Measurements from ENCODE around the gene PKP4.

PKP4 gene

GRCh38 chr2:158497486-158497885, 40.7 kb downstream of the PKP4 start:
- no peak for DNase-seq
- Histone ChIP-seq H3K27me3 (no peaks in the 10 kb centered on the region), H3K9me3 (no peaks in the 10 kb centered on the region), H3K4me1 (no peaks in the 10 kb centered on the region), H3K4me3 (ENCODE audit: low read depth, low read length) (no peak overlapping the region), H3K36me3 (no peaks in the 10 kb centered on the region)
- no peak for TF ChIP-seq CTCF (IDR thresholded peaks at IDR 0.05; ENCODE audit: low read depth, low read length)

- no peak overlapping the region for H3K4me3 ChIP-seq (ENCODE audit: low read depth, low read length)
- TF ChIP-seq CTCF (IDR thresholded peaks at IDR 0.05; ENCODE audit: low read depth, low read length), result no peak
- no peak for DNase-seq
- H3K36me3 ChIP-seq, result no peaks in the 10 kb centered on the region
- H3K9me3 ChIP-seq, result no peaks in the 10 kb centered on the region
- H3K27me3 ChIP-seq, result no peaks in the 10 kb centered on the region
- no peaks in the 10 kb centered on the region for H3K4me1 ChIP-seq
These were observed 41.4 kb downstream of the PKP4 start for GRCh38 chr2:158498043-158498748.

DNA sequence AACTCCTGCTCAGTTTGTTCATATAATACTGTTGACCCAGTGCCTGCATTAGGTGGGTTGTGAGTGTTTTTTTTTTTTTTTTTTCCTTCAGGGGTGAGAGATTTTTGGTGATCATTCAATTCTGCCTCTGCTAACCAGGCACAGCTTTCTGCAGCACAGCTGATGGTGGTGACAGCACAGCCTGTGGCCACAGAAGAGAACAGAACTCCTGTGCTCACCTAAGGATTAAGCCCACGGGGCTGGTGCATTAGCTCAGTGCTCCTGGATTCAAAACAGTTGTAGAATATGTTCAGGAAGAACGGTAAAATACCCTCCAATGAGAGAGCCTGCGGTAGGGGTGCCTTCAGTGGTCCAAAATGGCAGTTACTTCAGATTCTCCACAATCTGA, 42.0 kb downstream of the PKP4 start:
- DNase-seq, result no peak
- no peaks in the 10 kb centered on the region for H3K9me3 ChIP-seq
- no peak overlapping the region for H3K4me3 ChIP-seq (ENCODE audit: low read depth, low read length)
- H3K4me1 ChIP-seq, result no peaks in the 10 kb centered on the region
- no peak for TF ChIP-seq CTCF (IDR thresholded peaks at IDR 0.05; ENCODE audit: low read depth, low read length)
- H3K36me3 ChIP-seq, result no peaks in the 10 kb centered on the region
- no peaks in the 10 kb centered on the region for H3K27me3 ChIP-seq

DNA sequence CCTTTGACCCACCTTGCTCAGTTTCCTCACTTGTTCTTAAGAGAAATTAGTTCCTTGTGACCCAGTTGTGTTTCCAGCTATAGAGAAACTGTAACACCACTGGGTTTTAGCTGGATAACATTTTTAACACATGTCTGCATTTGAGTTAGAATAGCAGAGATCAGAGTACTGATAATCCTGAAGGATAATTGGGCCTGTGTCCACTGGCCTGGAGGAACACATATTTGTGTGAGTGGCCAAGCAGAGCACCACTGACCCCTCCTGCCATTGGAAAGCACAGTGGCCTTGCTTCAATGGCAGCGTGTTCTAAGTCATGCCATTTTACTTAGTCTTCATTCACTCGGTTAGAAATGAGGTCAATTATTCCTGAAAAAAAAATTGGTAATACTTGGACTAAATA, 42.6 kb downstream of the PKP4 start:
- H3K27me3 ChIP-seq, result no peaks in the 10 kb centered on the region
- H3K9me3 ChIP-seq, result no peaks in the 10 kb centered on the region
- H3K4me1 ChIP-seq, result no peaks in the 10 kb centered on the region
- H3K36me3 ChIP-seq, result no peaks in the 10 kb centered on the region
- DNase-seq, result no peak
- H3K4me3 ChIP-seq (ENCODE audit: low read depth, low read length), result no peak overlapping the region
- TF ChIP-seq CTCF (IDR thresholded peaks at IDR 0.05; ENCODE audit: low read depth, low read length), result no peak

DNA sequence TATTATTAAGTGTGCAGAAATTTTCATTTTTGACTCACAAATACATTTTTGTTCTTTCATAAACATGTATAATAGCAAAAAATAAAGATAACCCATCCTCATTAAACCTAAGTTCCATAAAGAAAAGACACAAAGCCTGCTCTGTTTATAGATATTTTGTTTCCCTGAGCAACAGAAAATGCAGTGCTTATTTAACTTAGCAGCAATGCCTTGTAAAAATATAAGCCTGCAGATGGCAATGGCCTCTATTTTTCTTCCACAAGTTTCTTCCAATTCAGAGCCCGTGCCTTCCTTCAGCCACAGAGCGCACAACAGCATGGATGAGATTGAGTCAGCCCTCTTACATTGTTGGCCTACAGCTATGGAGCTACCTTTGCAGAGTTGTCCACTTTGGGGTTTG, 43.6 kb downstream of the PKP4 start:
- Histone ChIP-seq H3K36me3 (no peaks in the 10 kb centered on the region), H3K4me3 (ENCODE audit: low read depth, low read length) (no peak overlapping the region), H3K4me1 (no peaks in the 10 kb centered on the region), H3K9me3 (no peaks in the 10 kb centered on the region), H3K27me3 (no peaks in the 10 kb centered on the region)
- no peak for TF ChIP-seq CTCF (IDR thresholded peaks at IDR 0.05; ENCODE audit: low read depth, low read length)
- DNase-seq, result no peak

DNA sequence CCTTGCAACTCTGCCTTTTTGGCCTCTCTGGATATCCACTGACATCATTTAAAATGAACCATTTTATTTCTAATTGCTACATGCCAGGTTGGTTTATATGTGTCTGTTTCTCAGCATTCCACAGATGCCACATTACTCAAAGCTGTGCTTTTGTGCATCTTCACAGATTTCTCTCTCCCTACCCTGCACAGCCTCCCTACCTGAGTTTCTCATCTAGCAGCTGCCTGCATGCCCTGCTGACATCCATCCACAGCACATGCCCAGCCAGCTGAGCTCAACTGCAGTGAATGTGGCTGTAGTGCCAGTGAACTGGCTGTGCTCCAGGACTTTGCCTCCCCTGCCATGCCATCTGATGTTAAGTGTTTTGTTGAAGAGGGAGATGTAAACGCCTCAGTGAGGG, 44.5 kb downstream of the PKP4 start:
- H3K9me3 ChIP-seq, result no peaks in the 10 kb centered on the region
- no peak overlapping the region for H3K4me3 ChIP-seq (ENCODE audit: low read depth, low read length)
- TF ChIP-seq CTCF (IDR thresholded peaks at IDR 0.05; ENCODE audit: low read depth, low read length), result no peak
- no peaks in the 10 kb centered on the region for H3K4me1 ChIP-seq
- DNase-seq, result no peak
- no peaks in the 10 kb centered on the region for H3K36me3 ChIP-seq
- H3K27me3 ChIP-seq, result no peaks in the 10 kb centered on the region

All from BE2C (cell line).